ENCODE results near the gene TMC1. TPM values are rescaled to one million over a fixed set of nuclear protein-coding genes. Genes with fewer than 3 reads are reported as not detected.

TMC1 gene
- total RNA-seq, 2 donors from 2014 or later = not detected

- ATAC-seq (ENCODE audit: insufficient number of reproducible peaks, low FRiP score, low read depth) = no peak
Observed at GRCh38 chr9:72743836-72744235, 222.4 kb downstream of the TMC1 start.

GRCh38 chr9:72749276-72749675 is 227.9 kb downstream of the TMC1 start:
- H3K27me3 ChIP-seq (replicated peaks; ENCODE audit: insufficient read depth) = no peaks in the 10 kb centered on the region
- no peaks in the 10 kb centered on the region for H3K36me3 ChIP-seq
- TF ChIP-seq CTCF (IDR thresholded peaks at IDR 0.05) = no peak
- H3K4me3 ChIP-seq = no peak overlapping the region
- no peak for DNase-seq (ENCODE audit: low spot score)
- H3K9me3 ChIP-seq = no peaks in the 10 kb centered on the region
- no peak overlapping the region for H3K27ac ChIP-seq
- no peaks in the 10 kb centered on the region for H3K4me1 ChIP-seq (ENCODE audit: control insufficient read depth in 1 of 2, low read depth in 2 of 2)
- ATAC-seq (ENCODE audit: insufficient number of reproducible peaks, low FRiP score, low read depth) = no peak

More at GRCh38 chr9:72743836-72744235, 222.4 kb downstream of the TMC1 start:
- no peaks in the 10 kb centered on the region for H3K27me3 ChIP-seq (replicated peaks; ENCODE audit: insufficient read depth)
- H3K27ac ChIP-seq = no peak overlapping the region
- TF ChIP-seq CTCF (IDR thresholded peaks at IDR 0.05) = no peak
- no peaks in the 10 kb centered on the region for H3K9me3 ChIP-seq
- H3K36me3 ChIP-seq = no peaks in the 10 kb centered on the region
- H3K4me3 ChIP-seq = no peak overlapping the region
- no peaks in the 10 kb centered on the region for H3K4me1 ChIP-seq (ENCODE audit: control insufficient read depth in 1 of 2, low read depth in 2 of 2)
- DNase-seq (ENCODE audit: low spot score) = no peak

- no peak overlapping the region for H3K4me3 ChIP-seq
- H3K9me3 ChIP-seq = no peaks in the 10 kb centered on the region
- H3K27me3 ChIP-seq (replicated peaks; ENCODE audit: insufficient read depth) = no peaks in the 10 kb centered on the region
- no peak for ATAC-seq (ENCODE audit: insufficient number of reproducible peaks, low FRiP score, low read depth)
- H3K36me3 ChIP-seq = no peaks in the 10 kb centered on the region
- DNase-seq (ENCODE audit: low spot score) = no peak
- TF ChIP-seq CTCF (IDR thresholded peaks at IDR 0.05) = no peak
- H3K27ac ChIP-seq = no peak overlapping the region
- no peaks in the 10 kb centered on the region for H3K4me1 ChIP-seq (ENCODE audit: control insufficient read depth in 1 of 2, low read depth in 2 of 2)
Observed at GRCh38 chr9:72751541-72751940, 230.1 kb downstream of the TMC1 start.

GRCh38 chr9:72753266-72753893 is 232.0 kb downstream of the TMC1 start:
- Histone ChIP-seq H3K36me3 (no peaks in the 10 kb centered on the region), H3K4me1 (ENCODE audit: control insufficient read depth in 1 of 2, low read depth in 2 of 2) (no peaks in the 10 kb centered on the region), H3K27ac (no peak overlapping the region), H3K4me3 (no peak overlapping the region), H3K27me3 (replicated peaks; ENCODE audit: insufficient read depth) (no peaks in the 10 kb centered on the region), H3K9me3 (no peaks in the 10 kb centered on the region)
- no peak for DNase-seq (ENCODE audit: low spot score)
- ATAC-seq (ENCODE audit: insufficient number of reproducible peaks, low FRiP score, low read depth) = no peak
- peak; percentile 15 for TF ChIP-seq CTCF (IDR thresholded peaks at IDR 0.05)

GRCh38 chr9:72755836-72756235 is 234.4 kb downstream of the TMC1 start:
- Histone ChIP-seq H3K4me3 (no peak overlapping the region), H3K4me1 (ENCODE audit: control insufficient read depth in 1 of 2, low read depth in 2 of 2) (no peaks in the 10 kb centered on the region), H3K9me3 (no peaks in the 10 kb centered on the region), H3K36me3 (no peaks in the 10 kb centered on the region), H3K27me3 (replicated peaks; ENCODE audit: insufficient read depth) (no peaks in the 10 kb centered on the region), H3K27ac (no peak overlapping the region)
- TF ChIP-seq CTCF (IDR thresholded peaks at IDR 0.05) = no peak
- ATAC-seq (ENCODE audit: insufficient number of reproducible peaks, low FRiP score, low read depth) (no peak), DNase-seq (ENCODE audit: low spot score) (no peak)
